ENCODE data around the gene GABARAP.

GABARAP gene

GRCh38 chr17:7251661-7252175, 9.5 kb upstream of the GABARAP start, which contains the start of gene CTDNEP1:
Gene CTDNEP1 (minus strand): TSS chr17:7251734. CDS start chr17:7251296, 438 bp downstream.
- peaks cover 60% of the 10 kb centered on the region for H3K36me3 ChIP-seq (ENCODE audit: control insufficient read depth, low read length)
- no peak for TF ChIP-seq CTCF (IDR thresholded peaks at IDR 0.05; ENCODE audit: low read depth, low read length, poor library complexity, severe bottlenecking)
- TF ChIP-seq EZH2phosphoT487 (IDR thresholded peaks at IDR 0.05; ENCODE audit: borderline replicate concordance, low read length), result no peak

GRCh38 chr17:7250695-7251627, 8.7 kb upstream of the GABARAP start:
- Histone ChIP-seq H3F3A (ENCODE audit: control insufficient read depth, insufficient read depth) (peaks cover 9% of the 10 kb centered on the region), H3K4me2 (ENCODE audit: low read length) (peak overlapping the region; percentile 97), H3K27ac (ENCODE audit: low read depth, low read length) (peak overlapping the region; percentile 83), H3K79me2 (ENCODE audit: control insufficient read depth, low read length) (peaks cover 75% of the 10 kb centered on the region), H3K9me2 (replicated peaks; ENCODE audit: control insufficient read depth, low read length) (no peaks in the 10 kb centered on the region), H3K4me1 (ENCODE audit: control insufficient read depth, low read length) (peaks cover 25% of the 10 kb centered on the region), H3K36me3 (ENCODE audit: control insufficient read depth, low read length) (peaks cover 62% of the 10 kb centered on the region), H3K4me3 (ENCODE audit: low read length) (peak overlapping the region; percentile 88), H3K9me3 (ENCODE audit: control insufficient read depth, insufficient read depth, low read length) (no peaks in the 10 kb centered on the region), H4K20me1 (ENCODE audit: control insufficient read depth, insufficient read depth, low read depth, low read length) (peaks cover 13% of the 10 kb centered on the region; the same call in 1 of the 2 replicates), H3K27me3 (ENCODE audit: control insufficient read depth, low read length) (no peaks in the 10 kb centered on the region)
- TF ChIP-seq CTCF (IDR thresholded peaks at IDR 0.05; ENCODE audit: low read depth, low read length, poor library complexity, severe bottlenecking) (no peak), EZH2phosphoT487 (IDR thresholded peaks at IDR 0.05; ENCODE audit: borderline replicate concordance, low read length) (no peak)

More at GRCh38 chr17:7251661-7252175, 9.5 kb upstream of the GABARAP start, which contains the start of gene CTDNEP1:
- Histone ChIP-seq H3K9me2 (replicated peaks; ENCODE audit: control insufficient read depth, low read length) (no peaks in the 10 kb centered on the region), H4K20me1 (ENCODE audit: control insufficient read depth, insufficient read depth, low read depth, low read length) (peaks cover 13% of the 10 kb centered on the region; the same call in 1 of the 2 replicates), H3K4me2 (ENCODE audit: low read length) (peak within 1 kb of the TSS; percentile 97), H3F3A (ENCODE audit: control insufficient read depth, insufficient read depth) (peaks cover 1% of the 10 kb centered on the region), H3K4me1 (ENCODE audit: control insufficient read depth, low read length) (peaks cover 25% of the 10 kb centered on the region), H3K79me2 (ENCODE audit: control insufficient read depth, low read length) (peaks cover 67% of the 10 kb centered on the region), H3K9me3 (ENCODE audit: control insufficient read depth, insufficient read depth, low read length) (no peaks in the 10 kb centered on the region), H3K27me3 (ENCODE audit: control insufficient read depth, low read length) (no peaks in the 10 kb centered on the region), H3K4me3 (ENCODE audit: low read length) (peak within 1 kb of the TSS; percentile 88), H3K27ac (ENCODE audit: low read depth, low read length) (peak within 1 kb of the TSS; percentile 83)

- Histone ChIP-seq H3K36me3 (ENCODE audit: control insufficient read depth, low read length) (peaks cover 60% of the 10 kb centered on the region), H3K4me1 (ENCODE audit: control insufficient read depth, low read length) (peaks cover 25% of the 10 kb centered on the region), H3K27ac (ENCODE audit: low read depth, low read length) (no peak overlapping the region), H3F3A (ENCODE audit: control insufficient read depth, insufficient read depth) (peaks cover 13% of the 10 kb centered on the region), H3K9me3 (ENCODE audit: control insufficient read depth, insufficient read depth, low read length) (no peaks in the 10 kb centered on the region), H3K79me2 (ENCODE audit: control insufficient read depth, low read length) (peaks cover 76% of the 10 kb centered on the region), H3K9me2 (replicated peaks; ENCODE audit: control insufficient read depth, low read length) (no peaks in the 10 kb centered on the region), H3K27me3 (ENCODE audit: control insufficient read depth, low read length) (no peaks in the 10 kb centered on the region), H4K20me1 (ENCODE audit: control insufficient read depth, insufficient read depth, low read depth, low read length) (peaks cover 13% of the 10 kb centered on the region; the same call in 1 of the 2 replicates), H3K4me2 (ENCODE audit: low read length) (peak overlapping the region; percentile 97), H3K4me3 (ENCODE audit: low read length) (peak overlapping the region; percentile 88)
- TF ChIP-seq EZH2phosphoT487 (IDR thresholded peaks at IDR 0.05; ENCODE audit: borderline replicate concordance, low read length), result no peak
- no peak for TF ChIP-seq CTCF (IDR thresholded peaks at IDR 0.05; ENCODE audit: low read depth, low read length, poor library complexity, severe bottlenecking)
Measured at GRCh38 chr17:7249830-7250229, 7.6 kb upstream of the GABARAP start.

Data from DOHH2 (cell line).